GM21723 (cell line): Measurements from ENCODE around the gene SOWAHA.
"Not testable (repeated sequence)": the region's sequence is repeated elsewhere in the genome, so short reads cannot be mapped to it uniquely, and the experiment has no call there.

Experiments used
- ATAC-seq: cut with Tn5 transposase; IDR thresholded peaks from one replicate; pipeline ENCODE4 v1.9.1; 2021; ENCODE audit warnings: mild to moderate bottlenecking, moderate library complexity; ENCODE audit not compliant: unreplicated experiment

SOWAHA gene

GRCh38 chr5:132777209-132778069 is 35.7 kb upstream of the SOWAHA start, which contains the start of gene SEPTIN8:
Gene SEPTIN8, minus strand, starts transcription at chr5:132777239. Its CDS starts 102 bp downstream, at chr5:132777137.
- peak; percentile 74 for ATAC-seq

- ATAC-seq = no peak
Observed at GRCh38 chr5:132778129-132778528, 35.0 kb upstream of the SOWAHA start.

GRCh38 chr5:132778856-132779255 is 34.2 kb upstream of the SOWAHA start:
- no peak for ATAC-seq

GRCh38 chr5:132779961-132780360 is 33.1 kb upstream of the SOWAHA start:
- ATAC-seq = no peak

- ATAC-seq = no peak
Observed at GRCh38 chr5:132780577-132780976, 32.5 kb upstream of the SOWAHA start.

- ATAC-seq = no peak
Observed at GRCh38 chr5:132781029-132781428, 32.1 kb upstream of the SOWAHA start.

GRCh38 chr5:132782101-132782500 is 31.0 kb upstream of the SOWAHA start:
- no peak for ATAC-seq

GRCh38 chr5:132785365-132785764 is 27.7 kb upstream of the SOWAHA start:
- ATAC-seq = no peak

GRCh38 chr5:132785864-132786263 is 27.2 kb upstream of the SOWAHA start:
- no peak for ATAC-seq

GRCh38 chr5:132787076-132787475 is 26.0 kb upstream of the SOWAHA start:
- ATAC-seq = no peak

GRCh38 chr5:132788508-132788907 is 24.6 kb upstream of the SOWAHA start:
- ATAC-seq = no peak

- no peak for ATAC-seq
Observed at GRCh38 chr5:132788990-132789886, 23.9 kb upstream of the SOWAHA start.

GRCh38 chr5:132790201-132790865 is 22.8 kb upstream of the SOWAHA start:
- ATAC-seq = no peak

GRCh38 chr5:132791026-132791425 is 22.1 kb upstream of the SOWAHA start:
- ATAC-seq = no peak

- ATAC-seq = no peak
Observed at GRCh38 chr5:132797651-132798050, 15.5 kb upstream of the SOWAHA start.

- no peak for ATAC-seq
Observed at GRCh38 chr5:132799392-132799791, 13.7 kb upstream of the SOWAHA start.

GRCh38 chr5:132800545-132800944 is 12.6 kb upstream of the SOWAHA start:
- no peak for ATAC-seq

- ATAC-seq = no peak
Observed at GRCh38 chr5:132802044-132802684, 10.9 kb upstream of the SOWAHA start.

GRCh38 chr5:132802685-132803066 is 10.4 kb upstream of the SOWAHA start:
- ATAC-seq = not testable (repeated sequence)

- ATAC-seq = not testable (repeated sequence)
Observed at GRCh38 chr5:132804219-132804618, 8.9 kb upstream of the SOWAHA start.

GRCh38 chr5:132805872-132806271 is 7.2 kb upstream of the SOWAHA start:
- ATAC-seq = not testable (repeated sequence)
